Activated CD8-positive, alpha-beta memory T cell treated with anti-CD3 and anti-CD28 coated beads for 1 hour (primary cell): Measurements from ENCODE around the gene PRDM5.

ENCODE experiments used
- DNase-seq, 2 donors: peaks; one replicate each; pipeline ENCODE4 v3.0.0-alpha.2; 2020; ENCODE audit warnings: low read depth in 1 of 2; ENCODE audit errors: extremely low read depth in 1 of 2

PRDM5 gene

DNA sequence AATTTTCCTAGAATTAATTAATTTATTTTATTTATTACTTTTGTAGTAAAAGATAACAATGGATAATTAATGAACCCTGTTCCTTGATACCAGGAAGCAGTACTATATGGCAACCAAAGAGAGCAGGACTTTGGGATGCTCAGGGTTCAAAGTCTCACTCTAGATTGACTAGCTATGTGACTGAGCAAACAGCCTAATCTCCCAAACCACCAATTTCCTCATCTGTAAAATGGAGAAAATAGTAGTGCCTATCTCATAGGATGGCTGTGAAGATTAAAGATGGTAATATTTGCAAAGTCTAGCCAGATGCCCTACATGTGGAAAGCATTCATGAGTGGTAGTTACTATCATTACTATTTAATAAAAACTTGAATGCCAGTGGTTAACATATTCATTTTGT, 97.6 kb downstream of the PRDM5 start:
- no peak for DNase-seq

DNA sequence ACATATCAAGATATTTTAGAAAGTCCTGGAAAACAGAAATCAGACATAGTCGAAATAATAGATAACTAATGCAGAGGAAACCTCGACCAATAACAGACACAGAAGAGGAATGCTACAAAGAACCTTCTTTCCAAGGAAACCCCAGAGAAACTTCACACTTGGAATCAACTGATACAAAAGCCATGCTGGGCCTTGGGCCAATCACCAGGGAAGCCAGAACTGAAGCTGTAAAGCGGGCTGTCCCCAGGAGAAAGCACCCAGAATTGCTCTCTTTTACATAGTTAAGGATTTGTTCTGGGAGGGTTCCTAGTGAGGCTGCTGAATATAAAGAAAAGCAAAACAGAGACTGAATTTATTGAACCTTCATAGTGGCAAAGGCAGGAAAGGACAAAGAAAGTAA, 100.5 kb downstream of the PRDM5 start:
- DNase-seq, result no peak

DNA sequence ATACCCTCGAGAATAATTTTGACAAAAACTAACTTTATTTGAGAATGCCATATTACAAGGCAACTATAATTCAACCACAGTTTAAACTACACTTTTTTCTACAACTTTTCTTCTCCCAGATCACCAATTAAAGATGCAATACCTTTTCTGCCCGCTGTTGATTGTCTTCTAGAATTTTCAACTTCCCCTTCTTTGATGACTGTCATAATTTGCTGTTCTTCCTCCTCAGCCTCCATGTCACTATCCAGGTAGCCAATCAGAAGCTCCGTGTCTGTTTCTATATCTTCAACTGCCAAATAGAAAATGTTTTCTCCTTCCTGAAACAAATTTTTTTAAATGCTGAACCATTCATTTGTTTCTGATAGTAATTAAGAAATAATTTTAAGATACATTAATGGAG, 101.5 kb downstream of the PRDM5 start:
- no peak for DNase-seq

DNA sequence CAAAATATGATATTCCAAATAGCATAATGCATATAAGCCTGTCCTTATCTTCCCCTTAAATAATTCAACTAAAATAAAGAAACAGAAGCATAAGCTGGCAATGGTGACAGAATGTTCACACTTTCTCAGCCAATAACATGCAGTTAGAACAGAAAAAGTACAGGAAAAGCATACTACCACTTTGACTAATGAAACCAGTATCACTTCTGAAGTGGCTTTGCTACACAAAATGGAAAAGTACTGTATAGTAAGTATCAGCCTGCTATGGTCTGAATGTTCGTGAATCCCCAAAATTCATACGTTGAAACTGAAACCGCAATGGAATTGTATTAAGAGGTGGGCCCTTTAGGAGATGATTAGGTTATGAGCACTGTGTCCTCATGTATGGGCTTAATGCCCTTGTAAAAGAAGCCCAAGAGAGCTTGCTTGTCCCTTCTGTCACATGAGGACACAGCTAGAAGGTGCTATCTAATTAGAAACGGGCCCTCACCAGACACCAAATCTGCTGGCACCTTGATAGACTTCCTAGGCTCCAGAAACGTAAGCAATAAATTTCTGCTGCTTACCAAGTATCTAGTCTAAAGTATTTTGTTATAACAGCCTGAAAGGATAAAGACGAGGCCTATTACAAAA, 102.6 kb downstream of the PRDM5 start:
- no peak for DNase-seq

DNA sequence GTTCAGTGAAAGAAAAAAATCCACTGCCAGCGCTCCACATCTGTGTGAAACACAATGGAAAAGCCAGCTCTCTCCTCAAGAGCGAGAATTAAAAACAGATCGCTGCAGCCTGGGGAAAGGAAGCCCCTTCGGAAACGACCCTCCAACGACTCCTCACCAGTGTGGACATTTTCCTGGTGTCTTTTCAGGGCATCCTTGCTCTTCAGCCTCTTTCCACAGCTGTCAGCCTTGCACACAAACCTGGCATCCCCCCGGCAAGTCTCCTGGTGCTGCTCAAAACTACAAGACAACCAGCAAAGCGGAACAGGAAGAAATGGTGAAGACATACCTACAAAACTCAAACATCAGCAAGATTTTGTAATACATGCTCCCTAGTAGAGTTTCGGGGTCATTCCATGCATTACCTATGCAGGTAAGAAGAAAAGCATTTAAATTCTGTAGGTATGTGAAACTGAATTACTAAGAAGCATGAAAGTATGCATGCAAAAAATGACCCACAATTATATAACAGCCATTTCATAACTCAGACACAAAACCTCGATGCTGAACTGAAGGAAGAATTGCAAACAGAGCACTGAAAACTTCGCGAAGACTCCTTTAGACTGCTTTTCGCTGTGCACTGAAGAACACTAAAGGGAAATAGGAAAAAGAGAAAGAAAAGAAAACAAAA, 106.1 kb downstream of the PRDM5 start:
- DNase-seq, result no peak

DNA sequence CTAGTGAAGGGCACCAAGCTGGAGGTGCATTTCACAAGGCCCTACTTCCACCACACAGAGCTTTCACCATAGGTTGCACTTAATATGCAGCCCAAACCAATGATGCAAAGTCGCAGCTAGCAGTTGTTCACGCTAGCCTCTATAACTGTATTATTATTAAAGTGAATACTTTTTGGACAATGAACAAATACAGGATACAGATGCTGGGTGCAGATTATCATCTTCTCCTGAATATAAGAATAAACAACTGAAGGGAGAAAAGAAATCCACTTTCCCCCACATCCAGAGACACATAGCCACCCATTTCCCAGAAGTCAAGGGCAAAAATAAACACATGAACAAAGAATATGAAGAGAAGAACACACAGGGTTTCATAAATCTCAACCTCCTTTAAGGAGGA, 107.2 kb downstream of the PRDM5 start:
- DNase-seq, result no peak

DNA sequence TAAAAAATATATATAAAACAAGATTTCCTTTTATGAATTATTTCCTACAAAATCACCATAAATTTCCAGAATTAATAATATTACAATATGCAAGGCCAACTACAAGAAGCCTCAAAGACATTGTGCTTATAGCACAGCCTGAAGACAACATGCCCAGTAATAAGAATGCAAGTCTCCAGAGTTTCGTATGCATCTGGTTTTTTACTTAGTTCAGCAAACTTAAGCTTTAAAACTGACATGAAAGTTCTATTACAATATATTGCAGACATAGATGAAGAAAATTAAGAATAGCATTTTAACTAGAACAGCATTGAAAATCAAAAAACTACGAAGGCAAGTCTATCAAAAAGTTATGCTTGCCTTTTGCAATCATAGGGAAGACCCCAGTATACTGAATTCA, 107.6 kb downstream of the PRDM5 start:
- DNase-seq, result no peak

DNA sequence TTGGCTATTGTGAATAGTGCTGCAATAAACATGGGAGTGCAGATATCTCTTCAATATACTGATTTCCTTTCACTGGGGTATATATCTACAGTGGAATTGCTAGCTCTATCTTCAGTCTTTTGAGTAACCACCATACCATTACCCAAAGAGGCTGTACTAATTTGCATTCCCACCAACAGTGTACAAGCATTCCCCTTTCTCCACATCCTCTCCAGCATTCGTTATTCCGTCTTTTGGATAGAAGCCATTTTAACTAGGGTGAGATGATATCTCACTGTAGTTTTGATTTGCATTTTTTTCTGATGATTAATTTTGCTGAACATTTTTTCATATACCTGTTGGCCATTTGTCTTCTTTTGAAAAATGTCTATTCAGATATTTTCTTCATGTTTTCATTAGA, 110.3 kb downstream of the PRDM5 start:
- no peak for DNase-seq

DNA sequence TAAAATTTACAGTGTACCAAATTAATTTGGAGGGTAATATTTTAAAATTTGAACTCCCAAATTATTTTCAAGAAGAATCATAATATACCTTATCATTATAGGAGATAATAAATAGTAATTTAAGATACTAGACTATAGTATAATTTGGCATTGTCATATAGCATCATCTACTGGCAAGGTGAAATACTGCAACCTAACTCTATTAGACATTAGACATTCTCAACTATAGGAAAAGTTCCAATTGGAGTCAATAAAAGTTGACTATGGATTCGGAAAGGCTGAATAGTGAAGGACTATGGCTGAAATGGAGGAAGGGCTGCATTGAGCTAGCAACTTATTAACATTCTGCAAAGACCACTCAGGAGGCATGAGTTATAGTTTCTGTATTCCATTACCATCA, 113.0 kb downstream of the PRDM5 start:
- DNase-seq, result no peak

DNA sequence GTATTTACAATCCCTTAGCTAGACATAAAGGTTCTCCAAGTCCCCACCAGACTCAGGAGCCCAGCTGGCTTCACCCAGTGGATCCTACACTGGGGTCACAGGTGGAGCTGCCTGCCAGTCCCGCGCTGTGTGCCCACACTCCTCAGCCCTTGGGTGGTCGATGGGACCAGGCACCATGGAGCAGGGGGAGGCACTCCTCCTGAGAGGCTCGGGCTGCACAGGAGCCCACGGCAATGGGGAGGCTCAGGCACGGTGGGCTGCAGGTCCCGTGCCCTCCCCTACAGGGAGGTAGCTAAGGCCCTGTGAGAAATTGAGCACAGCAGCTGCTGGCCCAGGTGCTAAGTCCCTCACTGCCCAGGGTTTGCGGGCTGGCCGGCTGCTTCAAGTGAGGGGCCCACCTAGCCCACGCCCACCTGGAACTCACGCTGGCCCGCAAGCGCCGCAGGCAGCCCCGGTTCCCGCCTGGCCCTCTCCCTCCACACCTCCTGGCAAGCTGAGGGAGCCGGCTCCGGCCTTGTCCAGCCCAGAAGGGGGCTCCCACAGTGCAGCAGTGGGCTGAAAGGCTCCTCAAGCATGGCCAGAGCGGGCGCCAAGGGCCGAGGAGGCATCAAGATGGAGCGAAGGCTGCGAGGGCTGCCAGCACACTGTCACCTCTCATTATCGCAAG, 113.9 kb downstream of the PRDM5 start:
- no peak for DNase-seq

DNA sequence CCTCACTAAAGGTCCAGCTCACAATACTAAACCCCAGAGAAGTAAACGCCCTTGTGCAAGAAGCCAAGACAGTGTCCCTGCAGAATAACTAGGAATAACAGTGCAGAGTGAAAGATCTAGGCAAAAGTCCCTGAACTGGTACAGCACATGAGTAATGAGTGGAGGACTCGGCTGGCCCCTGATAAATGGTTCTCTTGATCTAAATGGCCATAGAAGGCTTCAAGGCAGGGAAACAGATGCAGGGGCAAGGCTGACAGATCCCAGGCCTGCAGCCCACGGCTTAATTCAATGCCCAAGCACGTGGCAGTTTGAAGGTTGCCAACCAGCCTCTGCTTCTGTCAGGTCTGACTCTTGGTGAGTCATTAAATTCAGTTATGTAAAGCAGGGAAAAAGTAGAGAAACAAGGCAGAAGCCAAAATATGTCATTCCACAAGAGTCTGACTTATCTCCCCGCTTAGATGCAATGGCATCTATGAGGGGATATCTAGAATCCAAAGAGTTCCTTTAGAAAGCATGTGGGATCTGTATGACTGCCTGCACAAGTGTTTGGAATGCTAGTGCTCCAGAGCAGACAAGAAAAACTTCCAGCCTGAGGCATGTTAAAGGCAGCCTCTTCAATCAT, 121.3 kb downstream of the PRDM5 start:
- no peak for DNase-seq

DNA sequence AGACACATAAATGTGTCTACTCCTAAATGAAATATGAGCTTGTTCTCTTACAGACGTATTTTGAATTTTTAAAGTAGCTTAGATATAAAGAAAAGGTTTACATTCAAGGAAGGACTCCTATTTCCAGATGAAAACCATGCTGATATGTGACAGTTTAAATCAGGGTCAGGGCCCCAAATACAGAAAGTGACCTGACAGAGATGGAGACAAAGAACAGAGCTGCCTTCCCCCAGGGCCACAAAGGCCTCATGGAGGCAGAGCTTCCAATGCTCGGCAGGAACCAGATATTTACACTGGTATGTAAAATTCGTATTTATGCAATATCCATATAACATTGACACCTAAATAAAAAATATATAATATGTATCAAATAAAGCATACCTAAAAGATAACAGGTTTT, 124.0 kb downstream of the PRDM5 start:
- no peak for DNase-seq

DNA sequence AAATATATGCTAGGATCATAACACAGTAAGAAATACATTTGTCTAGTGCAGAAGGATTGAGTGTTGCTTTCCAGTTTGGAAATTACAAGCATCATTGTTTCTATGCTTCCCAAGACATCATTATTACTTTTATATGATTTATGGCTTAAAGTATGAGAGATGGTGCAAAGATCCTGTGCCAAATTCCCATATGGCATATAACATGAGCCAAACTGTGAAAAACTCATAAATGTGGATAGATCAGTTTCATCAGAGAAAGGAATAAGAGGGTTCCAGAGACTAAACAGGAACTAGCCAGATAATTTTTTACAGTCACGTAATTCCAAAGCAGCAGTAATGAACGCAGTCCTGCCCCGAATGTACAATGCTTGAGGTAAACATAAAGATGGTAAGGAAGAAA, 126.3 kb downstream of the PRDM5 start:
- DNase-seq, result no peak

DNA sequence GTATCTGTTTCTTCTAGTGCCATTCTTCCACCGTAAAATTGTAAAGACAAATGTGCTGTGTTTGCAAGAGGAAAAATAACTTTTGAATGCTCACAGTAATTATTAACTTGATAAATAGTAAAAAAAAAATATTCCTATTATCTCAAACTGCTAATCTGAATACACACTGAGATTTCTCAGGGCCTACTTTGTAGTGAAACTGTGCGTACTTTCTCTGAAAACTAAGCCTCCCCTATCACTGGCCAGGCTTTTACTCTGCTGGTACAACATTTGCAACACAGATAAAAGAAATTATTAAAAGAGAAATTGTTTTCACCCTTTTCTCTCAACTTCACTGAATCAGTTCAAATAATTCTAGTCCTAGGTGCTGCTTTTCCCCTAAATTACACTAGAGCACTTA, 137.3 kb downstream of the PRDM5 start:
- no peak for DNase-seq

DNA sequence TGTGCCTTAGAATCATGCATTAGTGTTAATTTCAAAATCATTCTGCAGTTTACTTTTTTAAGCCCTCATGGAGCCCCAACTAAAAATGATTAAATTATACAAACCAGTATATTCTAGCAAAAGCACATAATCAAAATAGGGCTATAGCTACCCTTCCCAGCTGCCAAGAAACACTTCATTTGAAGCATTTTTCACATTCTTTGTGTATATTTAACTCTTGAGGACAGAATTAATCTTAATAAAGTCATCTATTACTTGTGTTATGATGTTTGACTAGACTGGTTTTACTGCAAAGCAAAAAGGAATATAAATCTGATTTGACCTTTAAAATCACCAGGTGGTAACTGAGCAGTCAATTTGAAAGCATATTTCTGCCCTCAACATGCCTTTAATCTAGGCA, 145.1 kb downstream of the PRDM5 start:
- DNase-seq, result no peak

DNA sequence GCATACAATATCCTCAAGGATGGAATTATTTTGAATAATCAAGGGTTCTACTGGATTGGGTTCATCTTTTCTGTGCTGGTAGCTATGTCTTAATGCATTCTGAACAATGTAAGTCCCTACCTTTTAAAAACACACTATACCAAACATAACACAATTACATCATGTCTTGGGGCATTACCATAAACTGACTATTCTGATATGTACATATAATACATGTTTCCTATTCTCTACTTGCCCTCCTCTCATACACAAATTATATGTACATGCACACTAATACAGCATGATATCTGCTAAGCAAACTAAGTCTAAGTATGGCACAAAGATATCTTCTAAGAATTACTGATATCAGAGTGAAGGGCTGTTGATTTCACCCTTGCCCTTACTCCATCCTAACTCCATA, 147.1 kb downstream of the PRDM5 start:
- no peak for DNase-seq

DNA sequence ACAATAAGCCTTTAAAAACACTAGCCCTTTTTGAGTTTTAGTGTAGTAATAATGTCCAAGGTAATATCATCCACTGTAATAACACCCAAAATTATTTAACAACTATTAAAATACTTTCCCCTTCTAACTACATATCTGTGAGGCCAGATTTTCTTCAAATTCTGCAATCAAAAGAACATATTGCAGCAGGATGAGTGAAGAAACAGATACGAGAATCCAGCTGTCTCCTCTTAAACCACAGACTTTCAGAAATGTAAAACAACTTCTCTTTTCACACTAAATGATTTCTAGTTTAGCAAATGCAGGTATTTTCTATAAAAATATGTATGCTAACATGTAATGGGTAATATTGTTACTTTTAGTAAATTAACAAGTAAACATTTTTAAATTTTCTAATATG, 148.9 kb downstream of the PRDM5 start:
- DNase-seq, result no peak

DNA sequence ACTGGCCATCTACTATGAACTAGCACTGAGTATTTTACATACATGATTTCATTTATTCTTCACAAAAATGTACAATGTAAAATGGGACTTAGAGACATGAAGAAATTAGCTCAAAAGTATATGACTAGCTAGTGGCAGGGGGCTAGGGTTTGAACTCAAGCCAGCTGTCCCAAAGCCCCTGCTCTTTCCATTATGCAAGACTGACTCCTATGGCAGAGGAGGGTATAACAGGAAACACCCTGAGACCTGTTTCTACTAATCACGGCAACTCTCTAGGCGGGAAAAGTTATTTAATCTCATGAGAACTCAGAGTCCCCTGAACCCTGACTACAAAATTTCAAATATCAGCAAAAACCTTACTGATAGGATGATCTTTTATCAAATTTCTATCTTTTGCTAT, 150.6 kb downstream of the PRDM5 start:
- DNase-seq, result no peak

DNA sequence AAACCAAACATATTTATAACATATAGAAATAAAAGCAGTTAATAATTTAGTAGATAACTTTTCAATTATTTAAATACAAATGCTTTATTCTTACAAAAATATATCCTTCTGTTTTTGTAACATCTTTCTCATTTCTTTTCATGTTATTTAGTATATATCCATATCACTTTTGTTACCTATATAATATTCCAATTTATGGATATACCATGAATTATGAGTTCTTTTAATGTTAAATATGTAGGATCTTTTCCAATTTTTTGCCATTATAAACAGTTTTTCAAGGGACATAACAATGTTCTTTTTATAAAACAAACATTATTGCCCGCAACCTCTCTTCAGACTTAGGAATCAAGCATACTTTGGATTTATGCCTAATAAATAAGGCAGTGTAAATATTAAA, 151.6 kb downstream of the PRDM5 start:
- no peak for DNase-seq

DNA sequence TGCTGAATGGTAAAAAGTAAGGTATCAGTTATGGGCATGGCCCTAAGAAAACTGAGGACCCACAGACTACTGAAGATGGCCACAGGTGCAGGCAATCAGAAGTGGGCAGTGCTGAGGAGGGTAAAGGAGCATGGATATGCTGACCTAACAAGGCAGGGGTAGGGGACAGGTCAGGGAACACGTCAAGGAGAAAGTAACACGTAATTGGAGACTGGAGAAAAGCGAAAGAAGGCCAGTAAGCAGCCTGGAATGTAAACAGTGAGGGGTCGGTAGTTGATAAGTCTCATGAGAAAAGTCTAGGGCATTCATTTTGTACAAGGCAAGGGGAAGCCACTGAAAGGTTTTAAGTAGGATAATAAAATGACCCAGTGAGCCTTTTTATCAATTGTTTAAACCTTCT, 153.3 kb downstream of the PRDM5 start:
- DNase-seq, result no peak

DNA sequence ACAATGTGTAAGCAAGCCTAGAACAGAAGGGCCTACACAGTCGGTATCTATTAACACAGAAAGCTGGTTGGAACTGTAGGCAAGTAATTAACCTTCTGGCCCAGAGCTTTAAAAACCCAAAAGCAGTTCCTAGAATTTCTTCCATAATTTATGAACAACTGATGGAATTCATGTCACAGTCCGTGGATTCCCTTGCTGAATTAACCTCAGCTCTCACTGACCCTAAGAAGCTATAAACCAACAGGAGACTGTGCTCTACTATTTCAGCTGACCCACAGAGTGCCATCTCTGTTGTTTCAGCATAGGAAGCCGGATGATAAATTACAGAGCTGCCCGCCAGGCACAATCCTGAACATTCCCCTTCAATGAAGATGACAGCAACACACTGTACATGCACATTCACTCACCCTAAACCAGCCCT, 157.3 kb downstream of the PRDM5 start:
- no peak for DNase-seq

DNA sequence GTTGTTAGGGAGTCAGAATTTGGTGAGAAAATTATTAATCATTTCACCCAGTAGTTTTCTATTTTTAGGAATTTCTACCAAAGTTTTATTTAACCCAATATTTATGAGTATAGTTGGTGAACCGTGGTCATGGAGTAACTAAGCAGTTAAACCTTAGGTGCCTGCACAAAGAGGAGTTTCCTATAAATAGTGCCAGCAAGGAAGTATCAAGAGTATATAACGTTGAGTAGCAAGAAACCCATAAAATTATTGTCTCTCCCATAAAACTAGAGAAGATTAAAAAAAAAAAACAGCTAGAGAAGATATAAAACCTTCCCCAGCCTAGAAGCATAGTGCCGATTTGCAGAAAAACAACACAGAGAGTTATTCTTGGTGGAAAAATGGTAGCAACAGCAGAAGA, 158.9 kb downstream of the PRDM5 start:
- DNase-seq, result no peak
